Liver (tissue), 3 donors: Measurements from ENCODE around the gene CPNE4.

Experiments used
- ATF3 ChIP-seq: IDR thresholded peaks from 2 replicates; pipeline ENCODE4 v1.6.1; 2016; ENCODE audit warnings: antibody characterized with exemption
- CTCF ChIP-seq: fragments of 150-350 bp; IDR thresholded peaks from 2 replicates; pipeline ENCODE4 v1.5.1; 2017; ENCODE audit warnings: improper control_type of control experiment, low read depth, low read length; ENCODE audit not compliant: missing input control
- REST ChIP-seq: IDR thresholded peaks from 2 replicates; pipeline ENCODE4 v1.6.1; 2016; ENCODE audit warnings: antibody characterized with exemption, mild to moderate bottlenecking
- YY1 ChIP-seq: IDR thresholded peaks from 2 replicates; pipeline ENCODE4 v1.6.1; 2016; ENCODE audit warnings: antibody characterized with exemption, mild to moderate bottlenecking
- ZBTB33 ChIP-seq: IDR thresholded peaks from 2 replicates; pipeline ENCODE4 v1.6.1; 2016; ENCODE audit warnings: antibody characterized with exemption
- donor health status: healthy.
- donor health status: healthy.

GRCh38 chr3:131735116-131735515 is 299.7 kb downstream of the CPNE4 start:
- no peak for TF ChIP-seq CTCF
- no peak for TF ChIP-seq YY1
- TF ChIP-seq ATF3 = no peak
- TF ChIP-seq REST = no peak
- no peak for TF ChIP-seq ZBTB33
